Stimulated activated naive CD8-positive, alpha-beta T cell treated with anti-CD3 and anti-CD28 coated beads, Interleukin-15, Interleukin-2, amounts not matched to agents 100 ng/mL and 50 ng/mL, for 24 hours (primary cell): ENCODE data around the gene AKR7A3.
A peak's percentile ranks its signal among the peaks of the same experiment; 100 is the strongest.

Experiments used
- H3K27ac Mint-ChIP-seq: one replicate; pipeline ENCODE4 v1.8.0; 2021; ENCODE audit warnings: mild to moderate bottlenecking, mixed read lengths
- H3K27me3 Mint-ChIP-seq: one replicate; pipeline ENCODE4 v1.8.0; 2021; ENCODE audit warnings: mixed read lengths
- H3K36me3 Mint-ChIP-seq: one replicate; pipeline ENCODE4 v1.8.0; 2021; ENCODE audit warnings: low read depth, mixed read lengths
- H3K4me1 Mint-ChIP-seq: one replicate; pipeline ENCODE4 v1.8.0; 2021; ENCODE audit warnings: low read depth, mixed read lengths
- H3K4me3 Mint-ChIP-seq: one replicate; pipeline ENCODE4 v1.8.0; 2021; ENCODE audit warnings: mild to moderate bottlenecking, mixed read lengths
- H3K9me3 Mint-ChIP-seq: one replicate; pipeline ENCODE4 v1.8.0; 2021; ENCODE audit warnings: mixed read lengths

The AKR7A3 gene

DNA sequence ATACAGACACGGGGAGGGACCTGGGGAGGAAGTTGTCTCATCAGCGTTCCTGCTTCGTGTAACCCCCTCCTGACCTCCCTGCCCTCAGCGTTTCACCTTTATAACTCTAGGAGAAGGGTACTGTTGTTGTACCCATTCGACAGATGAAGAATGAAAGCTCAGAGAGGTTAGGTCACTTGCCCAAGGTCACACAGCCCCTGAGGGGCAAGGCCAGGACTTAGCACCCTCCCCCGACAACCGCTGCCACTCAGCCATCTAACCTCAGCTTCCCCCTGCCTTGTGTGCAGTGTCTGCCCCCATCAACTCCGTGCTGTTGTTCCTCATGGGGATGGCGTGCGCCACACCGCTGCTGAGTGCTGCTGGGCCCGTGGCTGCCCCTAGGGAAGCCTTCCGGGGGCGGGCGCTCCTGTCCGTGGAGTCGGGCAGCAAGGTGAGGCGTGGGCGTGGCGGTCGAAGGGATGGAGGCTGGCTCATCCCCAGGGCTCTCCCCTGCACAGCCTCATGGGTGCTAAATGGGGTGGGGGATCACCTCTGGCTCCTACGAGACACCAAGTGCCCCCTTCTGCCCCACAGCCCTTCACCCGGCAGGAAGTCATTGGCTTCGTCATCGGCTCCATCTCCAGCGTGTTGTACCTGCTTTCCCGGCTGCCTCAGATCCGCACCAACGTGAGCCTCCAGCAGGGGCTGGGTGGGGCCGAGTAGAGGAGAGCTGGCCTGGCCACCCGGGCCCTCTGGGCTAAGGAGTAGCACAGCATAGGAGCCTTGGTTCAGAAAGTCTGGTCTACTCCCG is 37.6 kb upstream of the AKR7A3 start:
- Mint-ChIP-seq H3K27me3 (no peaks in the 10 kb centered on the region), H3K27ac (no peak overlapping the region), H3K9me3 (no peaks in the 10 kb centered on the region), H3K4me1 (no peaks in the 10 kb centered on the region), H3K36me3 (peaks cover 4% of the 10 kb centered on the region), H3K4me3 (no peak overlapping the region)

DNA sequence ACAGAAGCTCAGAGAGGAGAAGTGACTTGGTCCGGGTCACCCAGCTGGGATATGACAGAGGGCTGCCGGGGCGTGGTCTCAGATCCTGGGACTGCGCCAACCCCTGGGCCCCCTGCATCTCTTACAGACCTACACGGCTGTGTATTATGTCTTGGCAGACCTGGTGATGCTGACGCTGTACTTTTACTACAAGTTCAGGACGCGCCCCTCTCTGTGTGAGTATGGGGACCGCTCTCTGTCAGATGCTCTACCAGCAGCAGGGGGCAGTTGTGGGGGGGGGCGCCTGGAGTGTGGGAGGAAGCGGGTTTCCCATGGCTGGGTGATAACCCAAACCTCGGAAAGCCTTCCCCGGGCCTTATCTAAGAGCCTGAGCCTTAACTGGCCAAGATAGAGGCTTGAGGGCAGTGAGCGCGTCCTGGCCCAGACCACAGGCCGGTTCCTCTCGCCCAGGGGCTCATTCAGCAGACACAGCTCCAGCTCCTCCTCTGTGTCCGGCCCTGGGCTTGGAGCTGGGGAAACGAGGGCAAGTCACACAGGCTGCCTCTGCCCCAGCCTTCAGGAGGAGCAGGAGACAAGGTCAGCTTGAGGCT is 36.9 kb upstream of the AKR7A3 start:
- H3K36me3 Mint-ChIP-seq, result peaks cover 4% of the 10 kb centered on the region
- no peaks in the 10 kb centered on the region for H3K9me3 Mint-ChIP-seq
- H3K4me3 Mint-ChIP-seq, result no peak overlapping the region
- no peak overlapping the region for H3K27ac Mint-ChIP-seq
- H3K4me1 Mint-ChIP-seq, result no peaks in the 10 kb centered on the region
- H3K27me3 Mint-ChIP-seq, result no peaks in the 10 kb centered on the region

DNA sequence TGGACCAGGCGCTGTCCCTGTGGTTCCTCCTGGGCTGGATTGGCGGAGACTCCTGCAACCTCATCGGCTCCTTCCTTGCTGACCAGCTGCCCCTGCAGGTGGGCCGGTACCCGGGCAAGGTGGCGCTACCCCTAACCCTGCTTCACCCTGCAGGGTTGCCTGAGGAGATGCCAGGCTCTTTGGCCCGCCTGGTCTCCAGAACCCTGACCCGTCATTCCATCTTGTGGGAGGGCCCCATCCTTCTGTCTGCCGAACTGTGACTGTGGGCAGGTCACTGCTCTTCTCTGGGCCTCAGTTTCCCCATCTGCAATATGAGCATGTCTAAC is 36.1 kb upstream of the AKR7A3 start:
- Mint-ChIP-seq H3K27ac (no peak overlapping the region), H3K9me3 (no peaks in the 10 kb centered on the region), H3K27me3 (no peaks in the 10 kb centered on the region), H3K4me1 (no peaks in the 10 kb centered on the region), H3K4me3 (no peak overlapping the region), H3K36me3 (peaks cover 4% of the 10 kb centered on the region)

- no peaks in the 10 kb centered on the region for H3K4me1 Mint-ChIP-seq
- peaks cover 7% of the 10 kb centered on the region for H3K36me3 Mint-ChIP-seq
- H3K9me3 Mint-ChIP-seq, result no peaks in the 10 kb centered on the region
- H3K4me3 Mint-ChIP-seq, result no peak overlapping the region
- no peaks in the 10 kb centered on the region for H3K27me3 Mint-ChIP-seq
- H3K27ac Mint-ChIP-seq, result no peak overlapping the region
Measured at GRCh38 chr1:19323987-19324664, 35.6 kb upstream of the AKR7A3 start.

DNA sequence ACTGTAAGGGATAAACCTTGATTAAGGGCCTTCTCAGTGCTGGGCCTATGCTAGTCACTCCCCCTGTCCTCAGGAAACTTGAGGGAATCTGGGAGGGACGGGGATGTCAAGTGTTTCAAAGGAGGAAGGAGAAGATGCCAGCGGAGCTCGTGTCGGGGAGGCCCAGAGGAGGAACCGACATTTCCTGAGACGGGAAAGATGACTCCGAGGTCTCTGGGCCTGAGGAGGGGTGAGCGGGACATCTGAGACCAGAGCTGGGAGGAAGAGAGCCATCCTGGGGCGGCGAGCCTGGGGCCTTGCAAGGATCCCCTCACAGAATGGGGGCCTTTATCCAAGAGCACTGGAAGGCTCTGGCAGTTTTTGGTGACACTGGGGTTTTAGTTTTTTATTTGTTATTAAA is 33.9 kb upstream of the AKR7A3 start:
- Mint-ChIP-seq H3K27me3 (no peaks in the 10 kb centered on the region), H3K36me3 (peaks cover 9% of the 10 kb centered on the region), H3K4me3 (no peak overlapping the region), H3K9me3 (no peaks in the 10 kb centered on the region), H3K4me1 (no peaks in the 10 kb centered on the region), H3K27ac (no peak overlapping the region)

- Mint-ChIP-seq H3K27me3 (no peaks in the 10 kb centered on the region), H3K4me3 (no peak overlapping the region), H3K27ac (peak overlapping the region; percentile 31), H3K4me1 (peaks cover 5% of the 10 kb centered on the region), H3K36me3 (peaks cover 8% of the 10 kb centered on the region), H3K9me3 (no peaks in the 10 kb centered on the region)
Measured at GRCh38 chr1:19321071-19321470, 32.5 kb upstream of the AKR7A3 start.

- peaks cover 23% of the 10 kb centered on the region for H3K4me1 Mint-ChIP-seq
- H3K4me3 Mint-ChIP-seq, result no peak overlapping the region
- no peaks in the 10 kb centered on the region for H3K9me3 Mint-ChIP-seq
- no peaks in the 10 kb centered on the region for H3K27me3 Mint-ChIP-seq
- no peak overlapping the region for H3K27ac Mint-ChIP-seq
- peaks cover 8% of the 10 kb centered on the region for H3K36me3 Mint-ChIP-seq
Measured at GRCh38 chr1:19319196-19319595, 30.6 kb upstream of the AKR7A3 start.

- Mint-ChIP-seq H3K4me1 (peaks cover 36% of the 10 kb centered on the region), H3K36me3 (peaks cover 8% of the 10 kb centered on the region), H3K27ac (no peak overlapping the region), H3K9me3 (no peaks in the 10 kb centered on the region), H3K4me3 (no peak overlapping the region), H3K27me3 (no peaks in the 10 kb centered on the region)
Measured at GRCh38 chr1:19317126-19317910, 28.7 kb upstream of the AKR7A3 start.

DNA sequence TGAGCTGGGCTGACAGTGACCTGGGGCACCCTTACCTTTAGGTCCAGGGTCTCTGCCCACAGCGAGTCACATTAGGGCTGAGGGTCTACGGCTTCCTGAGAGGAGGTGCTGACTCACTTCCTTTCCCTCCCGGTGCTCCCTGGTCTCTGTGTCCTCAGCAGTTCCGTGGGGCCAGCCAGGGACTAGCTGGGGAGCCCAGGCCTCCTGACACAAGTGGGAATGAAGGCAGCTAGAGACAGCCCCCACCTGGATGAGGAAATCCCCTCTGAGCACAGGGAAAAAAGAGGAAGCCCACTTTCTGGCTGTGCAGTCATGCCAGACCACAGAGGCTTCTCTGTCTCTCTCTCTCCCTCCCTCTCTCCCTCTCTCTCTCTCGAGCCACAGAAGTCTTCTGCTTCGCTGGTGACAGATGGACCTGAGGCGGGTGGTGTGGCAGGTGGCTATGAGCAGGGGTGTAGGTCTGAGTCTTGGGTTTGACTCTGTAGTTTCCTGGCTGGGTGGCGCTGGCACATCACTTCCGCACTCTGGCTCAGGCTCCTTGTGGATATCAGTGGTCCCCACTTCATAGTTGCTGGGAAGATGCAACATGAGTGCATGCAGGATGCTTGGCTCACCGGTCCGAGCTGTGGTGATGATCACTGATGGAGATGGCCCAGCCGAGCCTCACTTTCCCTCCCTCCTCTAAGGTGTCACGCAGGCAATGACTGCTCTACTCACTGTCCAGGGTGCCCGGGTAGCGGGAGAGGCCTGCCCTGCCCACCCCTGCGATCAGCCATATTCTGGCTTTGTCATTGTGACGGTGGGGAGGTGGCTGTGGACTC is 27.0 kb upstream of the AKR7A3 start:
- Mint-ChIP-seq H3K4me3 (no peak overlapping the region), H3K9me3 (no peaks in the 10 kb centered on the region), H3K4me1 (peaks cover 44% of the 10 kb centered on the region), H3K27me3 (no peaks in the 10 kb centered on the region), H3K36me3 (peaks cover 8% of the 10 kb centered on the region), H3K27ac (no peak overlapping the region)

DNA sequence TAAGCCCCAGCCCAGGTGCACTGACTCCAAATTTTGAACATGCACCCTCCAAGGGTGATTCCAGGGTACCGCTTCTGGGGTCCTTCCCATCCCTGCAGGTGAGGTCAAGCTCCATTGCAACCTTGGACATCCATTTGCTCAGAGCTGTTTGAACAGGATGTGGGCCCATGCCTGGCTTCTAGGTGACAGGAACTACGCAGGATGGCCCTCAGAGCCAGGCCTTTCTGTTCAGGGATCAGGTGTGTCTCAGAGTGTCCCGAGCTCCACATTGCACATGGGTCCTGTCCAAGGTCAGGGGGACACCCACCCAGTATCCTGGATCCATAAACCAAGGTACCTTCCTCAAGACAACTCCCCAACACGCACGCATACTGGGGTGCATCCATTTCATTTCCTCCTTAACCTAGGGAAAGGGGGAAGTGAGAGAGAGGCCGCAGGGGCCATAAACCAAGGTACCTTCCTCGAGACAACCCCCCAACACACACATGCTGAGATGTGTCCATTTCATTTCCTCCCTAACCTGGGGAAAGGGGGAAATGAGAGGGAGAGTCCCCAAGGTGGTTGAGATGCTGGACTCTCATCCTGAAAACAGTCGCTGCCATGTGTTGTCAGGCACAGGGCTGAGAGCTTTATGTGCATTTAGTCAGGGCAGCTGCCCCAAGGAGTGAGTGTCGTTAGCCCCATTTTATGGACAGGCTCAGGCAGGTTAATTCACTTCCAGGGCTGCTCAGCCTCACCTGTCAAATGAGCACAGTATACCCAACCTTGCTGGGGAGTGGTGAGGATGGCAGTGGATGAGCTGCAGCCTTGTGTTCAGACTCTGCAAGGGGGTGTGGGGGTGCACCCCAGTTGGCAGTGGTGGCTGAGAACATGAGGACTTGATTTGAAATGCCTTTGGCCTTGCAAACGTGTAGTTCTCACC is 25.7 kb upstream of the AKR7A3 start:
- H3K9me3 Mint-ChIP-seq, result no peaks in the 10 kb centered on the region
- H3K4me1 Mint-ChIP-seq, result peaks cover 51% of the 10 kb centered on the region
- H3K27me3 Mint-ChIP-seq, result no peaks in the 10 kb centered on the region
- no peak overlapping the region for H3K27ac Mint-ChIP-seq
- no peak overlapping the region for H3K4me3 Mint-ChIP-seq
- peaks cover 5% of the 10 kb centered on the region for H3K36me3 Mint-ChIP-seq

DNA sequence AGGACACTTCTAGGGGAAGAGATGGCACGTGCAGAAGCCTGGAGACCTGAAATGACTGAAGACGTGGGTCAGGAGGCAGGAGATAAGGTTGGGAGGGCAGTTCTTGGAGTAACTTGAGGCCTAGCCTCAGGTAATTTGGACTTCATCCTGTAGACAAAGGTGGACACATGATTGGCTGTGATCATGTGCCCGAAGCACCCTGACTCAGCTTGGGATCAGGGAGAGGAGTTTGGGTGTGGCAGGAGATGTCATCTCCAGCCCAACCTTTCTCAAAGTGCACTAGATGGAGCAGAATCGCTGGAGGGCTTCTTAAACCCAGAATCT is 25.0 kb upstream of the AKR7A3 start:
- Mint-ChIP-seq H3K4me1 (peaks cover 51% of the 10 kb centered on the region), H3K27ac (peak overlapping the region; percentile 69), H3K27me3 (no peaks in the 10 kb centered on the region), H3K9me3 (no peaks in the 10 kb centered on the region), H3K4me3 (peak overlapping the region; percentile 83), H3K36me3 (no peaks in the 10 kb centered on the region)

- Mint-ChIP-seq H3K9me3 (no peaks in the 10 kb centered on the region), H3K4me1 (peaks cover 51% of the 10 kb centered on the region), H3K27ac (peak overlapping the region; percentile 69), H3K27me3 (no peaks in the 10 kb centered on the region), H3K4me3 (peak overlapping the region; percentile 83), H3K36me3 (no peaks in the 10 kb centered on the region)
Measured at GRCh38 chr1:19312782-19313635, 24.4 kb upstream of the AKR7A3 start.
